Heart right ventricle (tissue), 16 donors: ENCODE results near the gene IKZF5. TPM values are rescaled to one million over a fixed set of nuclear protein-coding genes. Genes with fewer than 3 reads are reported as not detected.
A peak's percentile ranks its signal among the peaks of the same experiment; 100 is the strongest.

Source experiments
- ATAC-seq, 8 donors: fragments of 200-7000 bp; cut with Tn5 transposase; one replicate each; pipeline ENCODE4 v1.9.1; 2020; ENCODE audit warnings: mild to moderate bottlenecking in 8 of 8, moderate library complexity in 8 of 8, moderate number of reproducible peaks in 1 of 8
- DNase-seq, 2 donors: peaks; one replicate each; pipeline ENCODE4 v3.0.0-alpha.2; 2020
- H3K27ac ChIP-seq, 10 donors: fragments of 200-600 bp; sonication (generic) in 2 of 10; one replicate each; pipeline versions ENCODE4 v1.5.0 to v1.8.0; 2020 to 2022; ENCODE audit warnings: mild to moderate bottlenecking in 3 of 10
- H3K27me3 ChIP-seq, 7 donors: fragments of 200-600 bp; one replicate each; pipeline ENCODE4 v1.8.0; 2021 to 2022; ENCODE audit warnings: mild to moderate bottlenecking in 2 of 7
- H3K36me3 ChIP-seq, 9 donors: fragments of 200-600 bp; sonication (generic) in 1 of 9; one replicate each; pipeline versions ENCODE4 v1.5.0 to v1.8.0; 2020 to 2022; ENCODE audit warnings: mild to moderate bottlenecking in 2 of 9
- H3K4me1 ChIP-seq, 9 donors: fragments of 200-600 bp; sonication (generic) in 1 of 9; one replicate each; pipeline versions ENCODE4 v1.5.0 to v1.8.0; 2020 to 2022; ENCODE audit warnings: mild to moderate bottlenecking in 4 of 9
- H3K4me3 ChIP-seq, 10 donors: fragments of 200-600 bp; sonication (generic) in 2 of 10; one replicate each; pipeline versions ENCODE4 v1.5.0 to v1.8.0; 2020 to 2022; ENCODE audit warnings: mild to moderate bottlenecking in 7 of 10, moderate library complexity in 2 of 10
- H3K9me3 ChIP-seq, 11 donors: fragments of 200-600 bp in 10 of 11; sonication (generic) in 2 of 11; one replicate each; pipeline versions ENCODE4 v1.5.0 to v1.8.0; 2013 to 2022; ENCODE audit warnings: mild to moderate bottlenecking in 2 of 11, control low read depth in 1 of 11, moderate library complexity in 1 of 11
- CTCF ChIP-seq, 9 donors: fragments of 200-600 bp; sonication (generic) in 2 of 9; IDR thresholded peaks; one replicate each; pipeline versions ENCODE4 v1.5.0 to v1.8.0; 2021 to 2022; ENCODE audit warnings: antibody characterized with exemption in 9 of 9, mild to moderate bottlenecking in 5 of 9, moderate library complexity in 1 of 9
- WGBS, 2 donors: extraction: QIAGEN DNeasy Blood & Tissue Kit; methylation state at CpG; one replicate each; pipeline ENCODE4 v1.1.7; 2013; ENCODE audit warnings: inconsistent platforms in 1 of 2; 5-methylcytosine and 5-hydroxymethylcytosine counted together
- intact Hi-C, 10 donors: fragments of 100-400 bp; cut with DNase I; formaldehyde crosslinking; loops; one replicate each; pipeline versions ENCODE4 v1.11.1 to v1.14.2; 2022
- polyA plus RNA-seq, 2 donors: library from polyadenylated mRNA; stranded (reverse); fragments of 200-250 nt; gene quantifications; one replicate each; pipeline ENCODE4 v1.2.3, GENCODE V29; 2013
- total RNA-seq, 10 donors: library from RNA; stranded (reverse); fragmentation: NEBNext Ultra II Directional in 3 of 10; extraction: Animal tissue kit (Norgen Biotek cat#: 25700) in 3 of 10; gene quantifications; one replicate each; pipeline versions ENCODE4 v1.2.1 to v1.2.4, GENCODE V29; 2021 to 2023
- donor health status: Arrhythmogenic right ventricular cardiomyopathy.
- donor health status: ischemic (EF 13 %, LVEDD 7.1; RV severe dilation, severe dysfunction).
- donor health status: healthy with polysubstance abuse.
- donor health status: DM: no; HTN: yes; CAD: no.
- donor health status: DM: no; HTN: no; CAD: no.
- donor health status: ischemic (EF 25% LVEDD 6.9; RV normal size, moderate dysfunction).
- donor health status: ischemic (EF 25% LVEDD 5.7; RV mildly dilated, moderate dysfunction).
- donor health status: healthy.
- donor health status: DM: yes; HTN: yes; CAD: no.
- donor health status: Ischemic cardiomyopathy.
- donor health status: ischemic (EF 35%, LVEDD 5.7; RV mildly dilated, moderate dysfunction).
- donor health status: nonischemic (EF 11% LVEDD 7.7; RV severe dilation, severe dysfunction).
- donor health status: DM: yes; HTN: yes; CAD: no.
- donor health status: PGD.
- donor health status: ischemic (EF 29% LVEDD 5.4; RV normal size, mild dysfunction).
- donor health status: nonischemic (EF 23%, LVEDD 6.1; RV moderate dilation, normal function).

IKZF5 gene
- total and polyA plus RNA-seq, 12 donors = 3.8 to 14.4 (median 10.9) TPM

GRCh38 chr10:123027861-123028260 is 19.3 kb upstream of the IKZF5 start:
- Histone ChIP-seq H3K27ac (no peak overlapping the region), H3K36me3 (peaks cover 0 to 3% (median 0%) of the 10 kb centered on the region in 9 donors), H3K27me3 (no peaks in the 10 kb centered on the region), H3K4me1 (no peaks in the 10 kb centered on the region), H3K9me3 (no peaks in the 10 kb centered on the region), H3K4me3 (no peak overlapping the region)
- ATAC-seq (no peak), DNase-seq (no peak)
- no peak for TF ChIP-seq CTCF (IDR thresholded peaks at IDR 0.05)
- intact Hi-C loops = no loop called here

GRCh38 chr10:123026302-123026701 is 17.7 kb upstream of the IKZF5 start:
- Histone ChIP-seq H3K36me3 (peaks cover 0 to 3% (median 0%) of the 10 kb centered on the region in 9 donors), H3K4me3 (no peak overlapping the region), H3K4me1 (no peaks in the 10 kb centered on the region), H3K27me3 (no peaks in the 10 kb centered on the region), H3K27ac (no peak overlapping the region), H3K9me3 (no peaks in the 10 kb centered on the region)
- 50 to 53% methylated on average over 1 of the region's 1 CpG for WGBS, 2 donors
- DNase-seq = no peak
- intact Hi-C loops = no loop called here
- TF ChIP-seq CTCF (IDR thresholded peaks at IDR 0.05) = no peak
- ATAC-seq = no peak

- ATAC-seq (no peak), DNase-seq (no peak)
- TF ChIP-seq CTCF (IDR thresholded peaks at IDR 0.05) = no peak
- Histone ChIP-seq H3K9me3 (no peaks in the 10 kb centered on the region), H3K4me3 (no peak overlapping the region), H3K36me3 (peaks cover 0 to 3% (median 0%) of the 10 kb centered on the region in 9 donors), H3K27me3 (no peaks in the 10 kb centered on the region), H3K4me1 (no peaks in the 10 kb centered on the region), H3K27ac (no peak overlapping the region)
- WGBS, 2 donors = 95 to 97% methylated on average over 2 of the region's 2 CpGs
- intact Hi-C loops = no loop called here
Observed at GRCh38 chr10:123024540-123024939, 15.9 kb upstream of the IKZF5 start.

- Histone ChIP-seq H3K27ac (no peak overlapping the region), H3K9me3 (no peaks in the 10 kb centered on the region), H3K4me1 (no peaks in the 10 kb centered on the region), H3K36me3 (no peaks in the 10 kb centered on the region), H3K4me3 (no peak overlapping the region), H3K27me3 (no peaks in the 10 kb centered on the region)
- intact Hi-C loops = no loop called here
- TF ChIP-seq CTCF (IDR thresholded peaks at IDR 0.05) = peak in 4 of 9 donors; percentile 11 to 27 (median 18)
- ATAC-seq (no peak), DNase-seq (no peak)
- 74 to 79% methylated on average over 3 of the region's 3 CpGs for WGBS, 2 donors
Observed at GRCh38 chr10:123021517-123021916, 12.9 kb upstream of the IKZF5 start.
